NCI-H1436 treated with DMSO at 0.1 percent for 48 hours (cell line): ENCODE results near the gene SIX4.
"Not testable (repeated sequence)": the region's sequence is repeated elsewhere in the genome, so short reads cannot be mapped to it uniquely, and the experiment has no call there.

Experiments
- DNase-seq: peaks from one replicate; lab custom pipeline; 2025; lab: John Stamatoyannopoulos, UW

The SIX4 gene

DNA sequence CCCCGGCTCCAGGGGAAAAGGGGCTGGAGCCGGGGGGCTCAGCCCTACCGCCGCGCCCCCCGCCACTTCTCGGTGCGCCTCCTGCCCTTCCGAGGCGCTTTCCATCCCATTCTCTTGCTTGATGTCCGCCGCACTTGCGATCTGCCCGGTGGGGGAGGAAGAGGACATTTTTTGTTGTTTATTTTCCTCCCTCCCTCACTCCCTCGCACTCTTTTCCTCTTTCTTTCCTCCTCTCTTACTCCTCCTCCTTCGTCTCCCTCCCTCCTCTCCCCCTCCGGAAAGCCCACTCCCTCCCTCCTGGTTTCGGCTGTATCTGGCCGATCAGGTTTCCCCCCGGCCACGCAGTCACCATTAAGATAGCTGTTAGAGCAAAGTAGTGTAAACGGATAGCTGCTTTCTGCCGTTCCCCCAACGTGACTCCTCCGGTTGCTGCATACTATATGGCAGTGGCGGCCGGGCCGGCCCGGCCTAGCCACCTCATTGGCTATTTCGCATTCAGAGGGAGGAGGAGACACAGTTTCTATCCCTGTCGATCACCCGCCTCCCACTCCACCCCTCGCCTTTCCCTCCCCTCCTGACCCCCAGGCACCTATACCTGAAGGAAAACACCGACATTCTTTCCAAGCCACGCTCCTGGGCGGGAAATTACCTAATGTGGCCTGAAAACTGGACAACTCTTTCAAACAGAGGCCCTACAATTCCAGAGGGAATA lies at the start of gene SIX4:
Gene SIX4 (minus strand): TSS at position 445 of the 712 bp plus-strand sequence. CDS start 277 bp downstream, at position 168.
- peak; percentile 74 for DNase-seq

GRCh38 chr14:60773558-60773957 lies 49.4 kb upstream of the SIX4 start:
- no peak for DNase-seq

DNA sequence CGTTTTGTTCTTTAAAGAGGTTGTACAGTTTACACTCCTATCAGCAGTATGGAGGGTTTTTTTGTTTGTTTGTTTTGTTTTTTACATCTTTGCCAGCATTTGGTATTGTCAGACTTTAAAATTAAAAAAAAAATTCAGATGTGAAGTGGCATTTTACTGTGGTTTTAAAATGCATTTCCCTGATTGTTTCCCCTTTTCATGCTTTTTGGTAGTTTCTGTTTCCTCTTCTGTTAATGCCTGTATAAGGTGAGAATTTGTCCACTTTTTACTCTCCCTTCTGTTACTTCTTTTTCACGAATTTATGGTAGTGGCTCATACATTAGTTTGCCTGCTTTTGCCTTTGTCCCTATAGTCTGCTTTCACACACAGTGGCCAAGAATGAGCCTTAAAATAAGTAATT lies 47.0 kb upstream of the SIX4 start:
- DNase-seq = no peak

GRCh38 chr14:60768602-60769001 lies 44.5 kb upstream of the SIX4 start:
- no peak for DNase-seq

- peak; percentile 65 for DNase-seq
Measured at GRCh38 chr14:60760644-60761364, 36.7 kb upstream of the SIX4 start.

DNA sequence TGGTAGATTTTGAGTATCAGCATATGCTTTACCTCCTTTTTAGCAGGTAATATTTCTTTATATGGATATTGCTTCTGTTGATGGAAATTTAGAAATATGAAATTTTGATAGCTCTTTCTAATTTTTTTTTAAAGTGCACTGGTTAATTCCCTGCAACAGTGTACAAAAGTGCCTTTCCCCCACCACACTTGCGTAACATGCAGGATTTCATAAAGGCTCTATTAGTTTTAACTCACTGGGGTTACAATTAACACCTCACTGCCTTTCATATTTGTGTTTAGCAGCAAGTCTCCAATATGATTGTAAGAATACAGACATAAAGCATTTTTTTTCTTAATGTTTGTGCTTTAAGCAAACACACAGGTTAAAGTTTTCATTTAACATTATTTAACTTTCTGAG lies 36.1 kb upstream of the SIX4 start:
- DNase-seq = no peak

- no peak for DNase-seq
Measured at GRCh38 chr14:60758885-60759284, 34.7 kb upstream of the SIX4 start.

DNA sequence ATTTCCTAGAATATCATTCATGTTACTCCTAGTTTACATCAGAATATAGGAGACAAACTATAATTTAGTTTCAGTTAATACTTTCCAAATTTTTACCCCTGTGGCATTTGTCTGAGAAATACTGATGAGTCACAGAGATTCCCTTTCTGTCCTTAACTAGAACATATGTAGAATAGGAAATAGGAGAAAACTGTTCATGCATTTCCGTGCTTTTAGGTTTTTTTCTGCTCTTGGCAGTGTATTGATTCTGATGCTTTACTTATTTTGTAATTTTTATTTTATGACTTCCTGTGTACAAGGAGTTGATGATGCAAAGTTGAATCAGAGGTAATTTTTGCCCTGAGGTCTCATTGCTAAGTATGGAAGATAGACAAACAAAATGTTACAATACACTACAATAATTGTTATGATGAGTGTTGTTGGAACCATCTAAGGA lies 33.4 kb upstream of the SIX4 start:
- DNase-seq = no peak

DNA sequence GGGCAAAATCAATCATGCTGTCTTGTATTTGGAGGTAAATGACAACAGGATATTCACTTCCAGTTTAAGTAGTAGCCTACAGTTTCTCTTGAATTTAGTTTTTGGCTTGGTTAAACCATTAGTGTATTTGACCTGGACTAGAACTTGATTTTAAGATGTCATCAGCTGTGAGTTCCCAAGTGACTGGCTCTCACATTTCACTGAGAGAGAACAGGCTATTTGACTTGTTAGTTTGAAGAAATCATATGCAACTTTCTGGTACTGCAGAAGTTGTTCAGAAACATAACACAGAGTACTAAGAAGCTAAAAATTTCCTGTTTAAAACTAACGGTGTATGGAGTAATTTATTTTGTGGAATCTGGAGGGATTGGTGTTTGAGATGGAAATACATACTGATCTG lies 32.7 kb upstream of the SIX4 start:
- DNase-seq = no peak

DNA sequence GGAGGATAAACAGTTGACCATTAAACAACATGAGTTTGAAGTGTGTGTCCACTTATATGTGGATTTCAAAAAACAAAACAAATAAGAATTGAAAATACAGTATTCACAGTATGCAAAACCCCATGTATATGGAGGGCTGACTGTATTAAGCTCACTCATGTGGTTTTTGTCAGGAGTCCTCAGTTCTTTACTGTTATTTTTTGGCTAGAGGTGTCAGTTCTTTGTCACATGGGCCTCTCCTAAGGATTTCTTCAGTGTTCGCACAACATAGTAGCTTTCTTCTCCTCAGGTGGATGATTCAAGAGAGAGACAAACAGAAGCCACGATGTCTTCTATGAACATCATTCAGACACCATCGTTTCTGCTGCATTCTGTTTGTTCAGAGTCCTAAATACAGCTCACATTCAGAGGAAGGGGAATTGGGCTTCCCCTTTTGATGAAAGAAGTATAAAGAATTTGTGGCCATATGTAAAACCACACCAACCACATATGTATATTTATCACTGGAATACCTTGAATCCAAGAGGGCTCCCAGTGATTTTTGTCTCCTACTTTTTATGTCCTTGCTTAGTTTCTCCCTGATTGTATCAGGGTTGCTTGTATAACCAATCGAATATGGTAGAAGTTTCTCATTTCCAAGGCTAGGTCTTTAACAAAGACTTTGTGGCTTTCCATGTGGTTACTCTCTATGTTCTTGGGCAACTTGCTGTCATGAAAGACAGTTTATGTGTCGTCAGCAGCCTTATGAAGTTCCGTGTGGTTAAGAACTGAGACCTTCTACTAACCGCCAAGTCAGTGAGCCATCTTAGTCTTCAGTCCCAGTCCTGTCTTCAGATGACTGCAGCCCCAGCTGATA lies 29.3 kb upstream of the SIX4 start:
- no peak for DNase-seq

DNA sequence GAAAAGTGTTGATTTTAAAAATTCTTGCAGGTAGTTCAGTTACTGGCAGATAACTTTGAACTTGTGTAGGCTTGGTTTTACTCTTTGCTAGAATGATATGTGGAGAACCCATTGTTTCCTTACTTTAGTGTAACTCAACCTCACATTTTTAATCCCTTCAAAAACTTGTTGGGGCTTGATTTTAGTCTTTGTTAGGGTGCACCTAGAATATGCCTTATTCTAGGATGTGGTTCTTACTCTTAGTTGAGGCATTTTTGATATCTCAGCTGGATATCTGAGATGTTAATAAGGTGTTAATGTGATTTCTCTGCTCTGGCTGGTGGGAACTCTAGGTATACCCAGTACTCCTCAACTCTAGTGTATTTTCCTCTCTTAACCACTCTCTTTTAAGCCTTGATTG lies 20.4 kb upstream of the SIX4 start:
- no peak for DNase-seq

GRCh38 chr14:60738843-60739508 lies 14.8 kb upstream of the SIX4 start:
- DNase-seq = no peak

DNA sequence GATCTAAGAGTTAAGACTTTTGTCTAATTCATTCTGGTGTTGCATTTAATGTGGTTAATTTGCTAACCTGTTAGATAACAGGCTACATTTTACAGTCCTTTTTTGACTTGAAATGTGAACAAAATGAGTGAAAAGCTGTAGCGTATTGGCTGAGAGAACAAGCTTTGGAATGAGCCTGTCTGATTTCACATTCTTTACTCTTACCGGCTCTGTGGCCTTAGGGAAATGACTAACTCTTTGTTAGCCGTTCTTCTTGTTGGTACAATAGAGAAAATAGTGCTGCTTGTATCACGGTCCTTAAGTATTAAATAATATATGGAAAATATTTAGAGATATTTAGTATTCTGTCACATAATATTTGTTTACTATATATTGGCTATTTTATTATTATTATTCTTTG lies 12.3 kb upstream of the SIX4 start:
- DNase-seq = no peak

- DNase-seq = no peak
Measured at GRCh38 chr14:60735416-60735815, 11.3 kb upstream of the SIX4 start.

GRCh38 chr14:60734465-60735242 lies 10.5 kb upstream of the SIX4 start, which contains the start of gene MNAT1:
Gene MNAT1 (plus strand): TSS chr14:60734761. CDS start chr14:60734863, 102 bp downstream.
- DNase-seq = peak; percentile 35

DNA sequence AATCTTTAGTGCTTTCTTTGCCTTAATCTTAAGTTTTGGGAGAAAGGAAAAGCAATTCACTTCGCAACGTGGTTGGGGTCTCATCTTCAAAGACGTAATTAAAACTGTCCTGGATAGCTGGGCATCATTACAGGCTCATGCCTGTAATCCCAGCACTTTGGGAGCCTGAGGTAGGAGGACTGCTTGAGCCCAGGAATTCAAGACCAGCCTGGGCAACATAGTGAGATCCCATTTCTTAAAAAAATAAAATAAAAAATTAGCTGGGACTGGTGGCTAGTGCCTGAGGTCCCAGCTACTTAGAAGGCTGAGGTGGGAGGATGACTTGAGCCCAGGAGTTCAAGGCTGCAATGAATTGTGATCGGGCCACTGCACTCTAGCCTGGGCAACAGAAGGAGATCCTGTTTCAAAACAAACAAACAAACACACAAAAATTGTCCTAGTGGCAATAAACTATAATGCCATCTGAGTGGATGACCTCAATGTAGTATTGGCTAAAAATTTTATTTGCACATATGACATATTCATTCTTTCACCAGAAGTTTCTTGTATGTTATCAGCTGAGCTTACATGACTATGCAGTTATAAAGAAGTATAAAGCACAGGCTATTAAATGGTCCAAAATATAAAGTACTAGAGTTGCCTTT lies 8.8 kb upstream of the SIX4 start:
- DNase-seq = no peak

DNA sequence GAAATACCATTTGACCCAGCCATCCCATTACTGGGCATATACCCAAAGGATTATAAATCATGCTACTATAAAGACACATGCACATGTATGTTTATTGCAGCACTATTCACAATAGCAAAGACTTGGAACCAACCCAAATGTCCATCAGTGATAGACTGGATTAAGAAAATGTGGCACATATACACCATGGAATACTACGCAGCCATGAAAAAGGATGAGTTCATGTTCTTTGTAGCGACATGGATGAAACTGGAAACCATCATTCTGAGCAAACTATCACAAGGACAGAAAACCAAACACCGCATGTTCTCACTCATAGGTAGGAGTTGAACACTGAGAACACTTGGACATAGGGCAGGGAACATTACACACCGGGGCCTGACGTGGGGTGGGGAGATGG lies 7.1 kb upstream of the SIX4 start:
- not testable (repeated sequence) for DNase-seq

DNA sequence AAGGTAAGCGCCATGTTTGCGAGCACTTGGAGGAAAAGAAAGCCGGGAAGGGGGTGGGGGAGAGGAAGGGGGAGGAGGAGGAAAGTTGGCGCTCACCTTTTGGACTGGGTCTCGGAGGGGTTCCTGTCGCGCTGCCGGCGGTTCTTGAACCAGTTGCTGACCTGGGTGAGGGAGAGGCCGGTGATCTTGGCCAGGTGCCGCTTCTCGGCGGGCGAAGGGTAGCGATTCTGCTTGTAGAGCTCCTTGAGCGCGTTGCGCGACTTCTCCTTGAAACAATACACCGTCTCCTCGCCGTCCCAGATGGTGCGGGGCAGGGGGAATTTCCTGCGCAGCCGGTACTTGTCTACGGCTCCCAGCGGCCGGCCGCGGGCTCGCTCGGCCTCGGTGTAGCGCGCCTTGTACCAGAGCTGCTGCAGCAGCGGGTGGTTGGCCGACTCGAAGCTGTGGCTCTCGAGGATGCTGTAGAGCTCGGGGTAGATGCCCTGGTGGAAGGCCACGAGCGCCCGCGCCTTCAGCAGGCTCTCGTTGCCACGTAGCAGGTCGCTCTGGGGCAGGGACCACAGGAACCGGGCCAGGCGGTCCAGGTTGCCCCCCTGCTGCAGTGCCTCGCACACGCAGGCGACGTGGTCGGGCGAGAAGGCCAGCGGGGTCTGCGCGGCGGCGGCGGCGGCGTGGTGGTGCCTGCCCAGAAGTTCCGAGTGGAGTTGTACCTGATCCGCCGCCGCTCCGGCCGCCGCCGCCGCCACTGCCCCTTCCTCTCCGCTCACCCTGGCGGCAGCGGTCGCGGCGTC lies 840 bp downstream of the SIX4 start:
- DNase-seq = no peak

- DNase-seq = peak; percentile 11
Measured at GRCh38 chr14:60722357-60723115, 1.6 kb downstream of the SIX4 start.
